ENCODE data around the gene ARL4A.

Gene ARL4A

DNA sequence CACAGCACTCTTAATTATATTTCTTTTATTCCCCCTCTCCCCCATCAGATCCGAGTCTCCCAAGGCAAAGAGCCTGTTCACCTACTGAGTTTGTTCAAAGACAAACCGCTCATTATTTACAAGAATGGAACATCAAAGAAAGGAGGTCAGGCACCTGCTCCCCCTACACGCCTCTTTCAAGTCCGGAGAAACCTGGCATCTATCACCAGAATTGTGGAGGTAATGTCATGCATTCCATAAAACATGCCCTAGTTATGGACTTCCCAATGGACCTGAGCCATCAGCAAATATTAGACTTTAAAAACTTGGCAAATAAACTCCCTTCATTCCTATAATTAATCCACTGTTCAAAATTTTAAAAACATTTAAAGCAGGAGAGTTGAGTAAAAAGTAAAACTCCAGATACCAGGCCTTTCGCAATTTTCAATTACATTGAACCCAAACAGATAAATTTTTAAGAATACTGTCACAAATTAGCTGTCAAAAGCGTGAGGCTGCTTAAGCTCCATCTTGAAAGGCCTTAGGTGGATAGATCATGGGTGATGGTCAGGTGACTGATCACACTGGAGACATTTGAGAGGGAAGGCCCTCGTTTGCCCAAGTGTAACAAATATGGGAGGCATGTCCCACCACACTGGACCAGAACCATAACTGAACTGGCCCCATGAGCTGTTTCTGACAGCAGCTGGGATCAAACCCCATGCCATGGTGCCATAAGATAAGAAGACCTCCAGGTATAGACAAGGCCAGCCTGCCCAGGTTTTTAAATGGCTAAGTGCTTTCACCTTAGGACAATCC is 46.9 kb upstream of the ARL4A start:
- TF ChIP-seq, protein P1, sequence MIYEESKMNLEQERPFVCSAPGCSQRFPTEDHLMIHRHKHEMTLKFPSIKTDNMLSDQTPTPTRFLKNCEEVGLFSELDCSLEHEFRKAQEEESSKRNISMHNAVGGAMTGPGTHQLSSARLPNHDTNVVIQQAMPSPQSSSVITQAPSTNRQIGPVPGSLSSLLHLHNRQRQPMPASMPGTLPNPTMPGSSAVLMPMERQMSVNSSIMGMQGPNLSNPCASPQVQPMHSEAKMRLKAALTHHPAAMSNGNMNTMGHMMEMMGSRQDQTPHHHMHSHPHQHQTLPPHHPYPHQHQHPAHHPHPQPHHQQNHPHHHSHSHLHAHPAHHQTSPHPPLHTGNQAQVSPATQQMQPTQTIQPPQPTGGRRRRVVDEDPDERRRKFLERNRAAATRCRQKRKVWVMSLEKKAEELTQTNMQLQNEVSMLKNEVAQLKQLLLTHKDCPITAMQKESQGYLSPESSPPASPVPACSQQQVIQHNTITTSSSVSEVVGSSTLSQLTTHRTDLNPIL (CRISPR knock-in tag; IDR thresholded peaks at IDR 0.05; ENCODE audit: low read depth) = no peak
- TF ChIP-seq GLIS3 (CRISPR knock-in tag; IDR thresholded peaks at IDR 0.05) = no peak
- no peak for TF ChIP-seq ZNF70 (CRISPR knock-in tag; IDR thresholded peaks at IDR 0.05)
- TF ChIP-seq SNAI2 (CRISPR knock-in tag; IDR thresholded peaks at IDR 0.05) = no peak
- TF ChIP-seq TCF4 (CRISPR knock-in tag; IDR thresholded peaks at IDR 0.05; ENCODE audit: borderline replicate concordance) = no peak
- TF ChIP-seq ZFP3 (CRISPR knock-in tag; IDR thresholded peaks at IDR 0.05) = no peak
- no peak for TF ChIP-seq ZNF565 (CRISPR knock-in tag; conservative IDR thresholded peaks at IDR 0.05; ENCODE audit: low read depth)
- no peak for TF ChIP-seq ESRRG (CRISPR knock-in tag; IDR thresholded peaks at IDR 0.05)
- TF ChIP-seq, protein P2, sequence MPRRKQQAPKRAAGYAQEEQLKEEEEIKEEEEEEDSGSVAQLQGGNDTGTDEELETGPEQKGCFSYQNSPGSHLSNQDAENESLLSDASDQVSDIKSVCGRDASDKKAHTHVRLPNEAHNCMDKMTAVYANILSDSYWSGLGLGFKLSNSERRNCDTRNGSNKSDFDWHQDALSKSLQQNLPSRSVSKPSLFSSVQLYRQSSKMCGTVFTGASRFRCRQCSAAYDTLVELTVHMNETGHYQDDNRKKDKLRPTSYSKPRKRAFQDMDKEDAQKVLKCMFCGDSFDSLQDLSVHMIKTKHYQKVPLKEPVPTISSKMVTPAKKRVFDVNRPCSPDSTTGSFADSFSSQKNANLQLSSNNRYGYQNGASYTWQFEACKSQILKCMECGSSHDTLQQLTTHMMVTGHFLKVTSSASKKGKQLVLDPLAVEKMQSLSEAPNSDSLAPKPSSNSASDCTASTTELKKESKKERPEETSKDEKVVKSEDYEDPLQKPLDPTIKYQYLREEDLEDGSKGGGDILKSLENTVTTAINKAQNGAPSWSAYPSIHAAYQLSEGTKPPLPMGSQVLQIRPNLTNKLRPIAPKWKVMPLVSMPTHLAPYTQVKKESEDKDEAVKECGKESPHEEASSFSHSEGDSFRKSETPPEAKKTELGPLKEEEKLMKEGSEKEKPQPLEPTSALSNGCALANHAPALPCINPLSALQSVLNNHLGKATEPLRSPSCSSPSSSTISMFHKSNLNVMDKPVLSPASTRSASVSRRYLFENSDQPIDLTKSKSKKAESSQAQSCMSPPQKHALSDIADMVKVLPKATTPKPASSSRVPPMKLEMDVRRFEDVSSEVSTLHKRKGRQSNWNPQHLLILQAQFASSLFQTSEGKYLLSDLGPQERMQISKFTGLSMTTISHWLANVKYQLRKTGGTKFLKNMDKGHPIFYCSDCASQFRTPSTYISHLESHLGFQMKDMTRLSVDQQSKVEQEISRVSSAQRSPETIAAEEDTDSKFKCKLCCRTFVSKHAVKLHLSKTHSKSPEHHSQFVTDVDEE (CRISPR knock-in tag; IDR thresholded peaks at IDR 0.05) = no peak
- TF ChIP-seq, protein P3, sequence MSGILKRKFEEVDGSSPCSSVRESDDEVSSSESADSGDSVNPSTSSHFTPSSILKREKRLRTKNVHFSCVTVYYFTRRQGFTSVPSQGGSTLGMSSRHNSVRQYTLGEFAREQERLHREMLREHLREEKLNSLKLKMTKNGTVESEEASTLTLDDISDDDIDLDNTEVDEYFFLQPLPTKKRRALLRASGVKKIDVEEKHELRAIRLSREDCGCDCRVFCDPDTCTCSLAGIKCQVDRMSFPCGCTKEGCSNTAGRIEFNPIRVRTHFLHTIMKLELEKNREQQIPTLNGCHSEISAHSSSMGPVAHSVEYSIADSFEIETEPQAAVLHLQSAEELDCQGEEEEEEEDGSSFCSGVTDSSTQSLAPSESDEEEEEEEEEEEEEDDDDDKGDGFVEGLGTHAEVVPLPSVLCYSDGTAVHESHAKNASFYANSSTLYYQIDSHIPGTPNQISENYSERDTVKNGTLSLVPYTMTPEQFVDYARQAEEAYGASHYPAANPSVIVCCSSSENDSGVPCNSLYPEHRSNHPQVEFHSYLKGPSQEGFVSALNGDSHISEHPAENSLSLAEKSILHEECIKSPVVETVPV (CRISPR knock-in tag; IDR thresholded peaks at IDR 0.05) = no peak
- no peak for TF ChIP-seq CSDC2 (CRISPR knock-in tag; IDR thresholded peaks at IDR 0.05)
- TF ChIP-seq ZC3H10 (CRISPR knock-in tag; IDR thresholded peaks at IDR 0.05) = no peak
- no peak for TF ChIP-seq PPARA (CRISPR knock-in tag; IDR thresholded peaks at IDR 0.05; ENCODE audit: borderline replicate concordance)
- no peak for TF ChIP-seq TOX (CRISPR knock-in tag; IDR thresholded peaks at IDR 0.05; ENCODE audit: borderline replicate concordance)

DNA sequence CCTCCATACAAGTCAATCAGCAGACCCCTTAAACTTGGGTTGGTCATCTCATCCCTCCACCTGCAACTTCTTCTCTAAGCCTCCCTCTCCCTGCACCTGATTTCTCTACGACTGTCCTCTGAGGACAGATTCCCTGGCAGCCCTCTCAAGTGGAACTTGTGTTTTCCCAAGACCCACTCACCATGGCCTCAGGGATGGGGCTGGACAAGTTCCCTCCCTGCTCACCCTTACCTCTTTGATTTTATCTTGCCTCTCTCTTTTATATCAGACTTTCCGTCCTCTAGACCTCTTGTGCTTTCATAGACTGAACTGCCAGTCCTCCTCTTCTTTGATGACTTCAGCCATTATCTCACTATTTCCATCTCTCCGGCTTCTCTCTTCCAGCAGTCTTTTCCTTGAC is 46.2 kb upstream of the ARL4A start:
- ATAC-seq = no peak
- TF ChIP-seq PPARA (CRISPR knock-in tag; IDR thresholded peaks at IDR 0.05; ENCODE audit: borderline replicate concordance) (no peak), BACH2 (CRISPR knock-in tag; IDR thresholded peaks at IDR 0.05; ENCODE audit: borderline replicate concordance) (no peak)

More for the DNA sequence above, 46.9 kb upstream of the ARL4A start:
- ATAC-seq = no peak

DNA sequence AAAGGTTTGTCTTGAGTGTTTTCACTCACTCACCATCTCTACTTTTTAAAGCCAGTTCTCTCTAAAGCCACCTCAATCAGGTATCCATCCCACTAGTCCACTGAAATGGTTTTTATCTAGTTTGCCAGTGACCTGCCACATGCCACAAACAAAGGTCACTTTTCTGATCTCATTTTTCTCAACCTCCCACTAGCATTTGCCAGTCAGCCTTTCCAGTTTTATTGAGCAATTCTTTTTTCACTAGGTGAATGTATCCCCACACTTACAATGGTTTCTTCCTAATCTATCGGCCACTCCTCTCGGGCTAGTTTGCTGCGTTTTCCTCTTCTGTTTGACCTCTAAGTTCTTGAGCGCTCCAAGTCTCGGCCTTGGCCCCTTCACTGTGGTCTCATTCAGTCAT is 44.9 kb upstream of the ARL4A start:
- TF ChIP-seq SNAI2 (CRISPR knock-in tag; IDR thresholded peaks at IDR 0.05) = no peak
- no peak for TF ChIP-seq ARNTL (CRISPR knock-in tag; IDR thresholded peaks at IDR 0.05; ENCODE audit: borderline replicate concordance, low read depth)
- TF ChIP-seq, protein P1 (CRISPR knock-in tag; IDR thresholded peaks at IDR 0.05; ENCODE audit: low read depth) = no peak
- no peak for ATAC-seq

DNA sequence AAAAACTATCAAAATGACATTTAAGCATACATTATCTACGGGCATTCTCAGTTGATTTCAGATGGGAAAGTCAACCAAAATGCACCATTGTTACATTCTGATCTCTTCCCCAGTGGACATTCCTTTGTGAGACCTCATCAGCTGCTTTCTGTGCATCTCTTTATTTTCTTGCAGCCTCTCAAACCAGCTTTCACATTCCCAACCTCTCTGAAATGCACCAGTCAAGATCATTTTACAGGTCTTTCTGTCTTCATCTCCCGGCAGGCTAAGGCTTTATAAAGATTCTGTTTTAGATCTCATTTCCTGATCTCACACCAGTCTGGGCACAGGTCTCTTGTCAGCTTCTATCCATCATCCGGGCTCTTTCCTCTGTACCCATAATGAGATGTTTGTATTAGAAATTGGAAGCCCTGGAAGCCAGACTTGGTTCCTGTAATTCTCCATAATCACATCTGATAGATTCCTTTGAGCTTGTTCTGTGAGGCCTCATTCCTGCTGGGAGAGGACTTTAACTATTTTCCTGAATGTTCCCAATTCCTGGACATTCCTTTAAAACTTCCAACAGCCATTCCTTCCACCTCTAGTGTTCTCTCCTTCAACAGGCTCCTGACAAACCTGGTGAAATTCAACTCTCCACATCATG is 44.3 kb upstream of the ARL4A start:
- no peak for TF ChIP-seq TCF4 (CRISPR knock-in tag; IDR thresholded peaks at IDR 0.05; ENCODE audit: borderline replicate concordance)
- ATAC-seq = peak; percentile 64

DNA sequence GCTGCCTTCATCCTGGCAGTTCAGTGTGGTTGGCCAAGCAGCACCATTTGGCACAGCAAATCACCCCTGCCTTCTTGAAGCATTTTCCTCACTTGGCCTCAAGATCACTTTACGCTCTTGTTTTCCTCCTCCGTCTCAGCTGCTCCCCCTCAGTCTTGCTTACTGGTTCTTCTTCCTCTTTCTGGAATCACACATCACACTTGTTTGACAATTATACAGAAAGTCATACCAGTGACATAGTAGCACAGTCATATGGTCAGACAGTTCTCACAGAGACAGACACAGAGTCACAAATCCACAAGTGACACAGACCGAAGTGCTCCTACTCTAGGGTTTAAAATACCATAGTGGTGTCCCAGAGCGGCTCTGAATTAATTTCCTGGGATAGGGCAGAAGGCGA is 43.8 kb upstream of the ARL4A start:
- ATAC-seq = peak; percentile 39; the same call in 2 of the 3 replicates
- TF ChIP-seq, protein P3 (CRISPR knock-in tag; IDR thresholded peaks at IDR 0.05) = no peak
- TF ChIP-seq RARB (CRISPR knock-in tag; IDR thresholded peaks at IDR 0.05) (no peak), TOX (CRISPR knock-in tag; IDR thresholded peaks at IDR 0.05; ENCODE audit: borderline replicate concordance) (no peak), SNAI2 (CRISPR knock-in tag; IDR thresholded peaks at IDR 0.05) (no peak), ESRRG (CRISPR knock-in tag; IDR thresholded peaks at IDR 0.05) (no peak), ISL1 (CRISPR knock-in tag; IDR thresholded peaks at IDR 0.05) (no peak), ZNF8 (CRISPR knock-in tag; IDR thresholded peaks at IDR 0.05) (no peak), ZFP3 (CRISPR knock-in tag; IDR thresholded peaks at IDR 0.05) (no peak), ZFP30 (CRISPR knock-in tag; IDR thresholded peaks at IDR 0.05) (no peak), ZC3H10 (CRISPR knock-in tag; IDR thresholded peaks at IDR 0.05) (no peak), CSDC2 (CRISPR knock-in tag; IDR thresholded peaks at IDR 0.05) (no peak), GLIS3 (CRISPR knock-in tag; IDR thresholded peaks at IDR 0.05) (no peak)
- TF ChIP-seq, protein P1 (CRISPR knock-in tag; IDR thresholded peaks at IDR 0.05; ENCODE audit: low read depth) = no peak
- TF ChIP-seq, protein P4, sequence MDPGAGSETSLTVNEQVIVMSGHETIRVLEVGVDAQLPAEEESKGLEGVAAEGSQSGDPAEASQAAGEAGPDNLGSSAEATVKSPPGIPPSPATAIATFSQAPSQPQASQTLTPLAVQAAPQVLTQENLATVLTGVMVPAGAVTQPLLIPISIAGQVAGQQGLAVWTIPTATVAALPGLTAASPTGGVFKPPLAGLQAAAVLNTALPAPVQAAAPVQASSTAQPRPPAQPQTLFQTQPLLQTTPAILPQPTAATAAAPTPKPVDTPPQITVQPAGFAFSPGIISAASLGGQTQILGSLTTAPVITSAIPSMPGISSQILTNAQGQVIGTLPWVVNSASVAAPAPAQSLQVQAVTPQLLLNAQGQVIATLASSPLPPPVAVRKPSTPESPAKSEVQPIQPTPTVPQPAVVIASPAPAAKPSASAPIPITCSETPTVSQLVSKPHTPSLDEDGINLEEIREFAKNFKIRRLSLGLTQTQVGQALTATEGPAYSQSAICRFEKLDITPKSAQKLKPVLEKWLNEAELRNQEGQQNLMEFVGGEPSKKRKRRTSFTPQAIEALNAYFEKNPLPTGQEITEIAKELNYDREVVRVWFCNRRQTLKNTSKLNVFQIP (CRISPR knock-in tag; IDR thresholded peaks at IDR 0.05; ENCODE audit: borderline replicate concordance, low read depth) = no peak

Data from SK-N-SH treated with all-trans-retinoic acid at 6 μM for 48 hours (cell line).